ENCODE data around the gene ZNF445.

GRCh38 chr3:44504566-44504965 lies 27.1 kb upstream of the ZNF445 start:
- TF ChIP-seq CTCF (IDR thresholded peaks at IDR 0.05; ENCODE audit: control extremely low read depth in 1 of 3, insufficient read depth in 1 of 3, low read depth in 1 of 3, low read length in 3 of 3), result no peak
- TF ChIP-seq EP300 (IDR thresholded peaks at IDR 0.05; ENCODE audit: borderline replicate concordance in 1 of 2, low read depth in 2 of 2, low read length in 2 of 2), result no peak
- TF ChIP-seq POLR2AphosphoS5 (IDR thresholded peaks at IDR 0.05; ENCODE audit: low read depth, low read length), result no peak
- no peak for TF ChIP-seq ZNF274 (IDR thresholded peaks at IDR 0.05; ENCODE audit: borderline replicate concordance, extremely low read depth, low read length)
- no peak for TF ChIP-seq MAFK (IDR thresholded peaks at IDR 0.05; ENCODE audit: low read depth, low read length)
- no peak for TF ChIP-seq POLR2A (IDR thresholded peaks at IDR 0.05; ENCODE audit: control extremely low read depth in 1 of 2, low read depth in 2 of 2, low read length in 2 of 2)
- TF ChIP-seq CREB1 (IDR thresholded peaks at IDR 0.05), result no peak
- no peak for TF ChIP-seq USF2 (IDR thresholded peaks at IDR 0.05; ENCODE audit: low read length)
- TF ChIP-seq MAX (IDR thresholded peaks at IDR 0.05), result no peak
- TF ChIP-seq SP1 (IDR thresholded peaks at IDR 0.05; ENCODE audit: low read depth, low read length), result no peak
- no peak for TF ChIP-seq NRF1 (IDR thresholded peaks at IDR 0.05; ENCODE audit: low read depth, low read length)
- no peak for TF ChIP-seq HDAC2 (IDR thresholded peaks at IDR 0.05; ENCODE audit: borderline replicate concordance in 1 of 2, low read depth in 2 of 2, low read length in 2 of 2)
- no peak for TF ChIP-seq SRF (IDR thresholded peaks at IDR 0.05; ENCODE audit: low read depth, low read length)
- no peak for TF ChIP-seq GTF2F1 (IDR thresholded peaks at IDR 0.05; ENCODE audit: borderline replicate concordance, low read depth, low read length)
